HepG2 (cell line): ENCODE measurements around the gene VARS1. TPM values are rescaled to one million over a fixed set of nuclear protein-coding genes. Genes with fewer than 3 reads are reported as not detected.

ENCODE experiments used
- CCAR2 ChIP-seq: fragments of 200-400 bp; formaldehyde crosslinking; optimal IDR thresholded peaks from 2 replicates; pipeline ENCODE3; 2018; ENCODE audit warnings: low read depth, mild to moderate bottlenecking, low read length, moderate library complexity
- ERF ChIP-seq: IDR thresholded peaks from 2 replicates; pipeline ENCODE4 v1.6.1; 2018; ENCODE audit warnings: missing biosample characterization, missing genetic modification reagents
- RAD51 ChIP-seq: fragments of 450-650 bp; IDR thresholded peaks from 2 replicates; pipeline ENCODE4 v1.6.1; 2016; ENCODE audit warnings: borderline replicate concordance
- RELA ChIP-seq: sonication (generic); formaldehyde crosslinking; IDR thresholded peaks from 2 replicates; pipeline ENCODE4 v1.4.0; 2020; ENCODE audit warnings: missing genetic modification reagents
- RERE ChIP-seq: IDR thresholded peaks from 2 replicates; pipeline ENCODE4 v1.6.1; 2016; ENCODE audit warnings: low read depth, missing genetic modification reagents, missing compliant biosample characterization
- RFX5 ChIP-seq: IDR thresholded peaks from 2 replicates; pipeline ENCODE4 v1.6.1; 2011; ENCODE audit warnings: low read depth, low read length, improper control_type of control experiment
- RFXAP ChIP-seq: sonication (generic); formaldehyde crosslinking; IDR thresholded peaks from 2 replicates; pipeline ENCODE4 v1.4.0; 2020; ENCODE audit warnings: missing genetic modification reagents, borderline replicate concordance
- ZNF138 ChIP-seq: sonication (generic); formaldehyde crosslinking; IDR thresholded peaks from 2 replicates; pipeline ENCODE4 v1.5.0; 2020; ENCODE audit warnings: mild to moderate bottlenecking, low read depth, missing genetic modification reagents
- ZNF232 ChIP-seq: sonication (generic); formaldehyde crosslinking; IDR thresholded peaks from 2 replicates; pipeline ENCODE4 v1.4.0; 2020; ENCODE audit warnings: missing genetic modification reagents, borderline replicate concordance
- ZNF3 ChIP-seq: IDR thresholded peaks from 2 replicates; pipeline ENCODE4 v1.7.0; 2017; ENCODE audit warnings: inconsistent platforms
- ZNF431 ChIP-seq: sonication (generic); formaldehyde crosslinking; IDR thresholded peaks from 2 replicates; pipeline ENCODE4 v1.9.0; 2022; ENCODE audit warnings: missing genetic modification reagents, low read depth, mild to moderate bottlenecking, borderline replicate concordance
- ZNF703 ChIP-seq: sonication (generic); formaldehyde crosslinking; IDR thresholded peaks from 2 replicates; pipeline ENCODE4 v1.5.1; 2020; ENCODE audit warnings: missing genetic modification reagents, mild to moderate bottlenecking, moderate library complexity, borderline replicate concordance
- ZNF878 ChIP-seq: sonication (generic); formaldehyde crosslinking; IDR thresholded peaks from 2 replicates; pipeline ENCODE4 v1.8.1; 2023; ENCODE audit warnings: mild to moderate bottlenecking, missing genetic modification reagents, moderate library complexity
- polyA plus RNA-seq, 8 experiments: library from polyadenylated mRNA; depleted of rRNA in 3 of 8; stranded (reverse) in 7 of 8; unstranded in 1 of 8; fragments of >200 nt; fragmentation: Illumina TruSeq in 4 of 8; extraction: Trizol in 4 of 8; gene quantifications; 2 replicates each; pipeline versions ENCODE4 v1.2.1 to v1.2.3, GENCODE V29; 2011 to 2016; ENCODE audit warnings: low read depth in 4 of 8, missing spikeins in 1 of 8, mixed read lengths in 1 of 8; ENCODE audit not compliant: insufficient read depth in 1 of 8
- total RNA-seq, 5 experiments: library from RNA; depleted of rRNA; stranded (reverse); fragments of >200 nt; fragmentation: Illumina TruSeq; extraction: Trizol; gene quantifications; 2 replicates each; pipeline ENCODE4 v1.2.3, GENCODE V29; 2016; ENCODE audit warnings: low read depth in 1 of 5
- TF ChIP-seq, protein P1 (sequence below): sonication (generic); formaldehyde crosslinking; IDR thresholded peaks from 2 replicates; pipeline ENCODE4 v1.5.0; 2020; ENCODE audit warnings: missing genetic modification reagents
- TF ChIP-seq, protein P2 (sequence below): sonication (generic); formaldehyde crosslinking; IDR thresholded peaks from 2 replicates; pipeline ENCODE4 v1.4.0; 2020; ENCODE audit warnings: missing genetic modification reagents, borderline replicate concordance

The VARS1 gene
- total and polyA plus RNA-seq, 2 of the 13 experiments (the other 11 are each of a cell fraction or from before 2014, with no cell fraction given), result 14.7 to 56.1 TPM

DNA sequence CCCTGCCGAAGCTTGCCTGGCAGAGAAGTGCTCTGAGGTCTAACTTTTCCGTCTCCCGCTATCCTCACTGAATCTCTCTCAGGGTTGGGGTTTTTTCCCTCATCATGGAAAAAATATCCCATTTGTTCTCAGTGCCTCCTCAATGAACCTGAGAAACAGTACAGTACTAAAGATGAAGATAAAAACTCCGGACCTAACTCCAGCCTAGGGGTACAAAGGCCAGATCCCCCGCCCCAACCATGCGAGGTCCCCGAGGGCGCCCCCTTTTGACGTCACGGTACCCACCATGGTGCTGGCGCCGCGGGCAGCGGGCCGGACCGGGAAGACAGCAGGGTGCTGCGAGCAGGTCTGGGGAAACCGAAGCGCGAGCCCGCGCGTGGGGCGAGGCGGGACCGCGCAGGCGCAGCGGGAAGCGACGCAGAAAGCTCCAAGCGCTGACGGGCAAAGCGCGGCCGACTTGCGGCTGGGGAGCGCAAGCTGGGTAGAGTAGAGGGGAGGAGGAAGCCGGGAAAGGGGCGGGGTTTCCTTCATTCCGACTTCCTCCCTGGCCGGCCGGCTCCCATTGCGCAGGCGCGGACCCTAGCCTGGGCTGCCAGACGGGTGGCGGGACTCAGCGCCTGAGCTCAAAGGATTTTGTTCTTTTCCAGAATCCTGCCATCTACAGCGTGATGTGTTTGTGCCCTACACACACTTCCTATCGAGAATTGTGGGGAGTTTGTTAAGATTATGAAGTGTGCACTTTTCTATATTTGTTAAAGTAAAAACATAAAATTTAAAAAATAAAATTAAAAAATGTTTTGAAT is 11.1 kb upstream of the VARS1 start, which contains the start of gene LSM2 (continued):
- TF ChIP-seq RAD51 (no peak), CCAR2 (no peak), RFX5 (0 out of 2 replicates have a peak, but pooled peaks have one; percentile 6), ZNF703 (CRISPR knock-in tag) (no peak), ZNF138 (CRISPR knock-in tag) (no peak), RELA (peak; percentile 86; the same call in 1 of the 2 replicates), ZNF232 (peak; percentile 94), ERF (CRISPR knock-in tag) (peak; percentile 89), RFXAP (peak; percentile 84), ZNF878 (CRISPR knock-in tag) (0 out of 2 replicates have a peak, but pooled peaks have one; percentile 68), ZNF3 (CRISPR knock-in tag) (no peak), RERE (CRISPR knock-in tag) (peak; percentile 17; the same call in 1 of the 2 replicates), ZNF431 (CRISPR knock-in tag) (no peak; the same call in 1 of the 2 replicates)
- TF ChIP-seq, protein P1, sequence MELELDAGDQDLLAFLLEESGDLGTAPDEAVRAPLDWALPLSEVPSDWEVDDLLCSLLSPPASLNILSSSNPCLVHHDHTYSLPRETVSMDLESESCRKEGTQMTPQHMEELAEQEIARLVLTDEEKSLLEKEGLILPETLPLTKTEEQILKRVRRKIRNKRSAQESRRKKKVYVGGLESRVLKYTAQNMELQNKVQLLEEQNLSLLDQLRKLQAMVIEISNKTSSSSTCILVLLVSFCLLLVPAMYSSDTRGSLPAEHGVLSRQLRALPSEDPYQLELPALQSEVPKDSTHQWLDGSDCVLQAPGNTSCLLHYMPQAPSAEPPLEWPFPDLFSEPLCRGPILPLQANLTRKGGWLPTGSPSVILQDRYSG (CRISPR knock-in tag), result peak; percentile 94
- TF ChIP-seq, protein P2, sequence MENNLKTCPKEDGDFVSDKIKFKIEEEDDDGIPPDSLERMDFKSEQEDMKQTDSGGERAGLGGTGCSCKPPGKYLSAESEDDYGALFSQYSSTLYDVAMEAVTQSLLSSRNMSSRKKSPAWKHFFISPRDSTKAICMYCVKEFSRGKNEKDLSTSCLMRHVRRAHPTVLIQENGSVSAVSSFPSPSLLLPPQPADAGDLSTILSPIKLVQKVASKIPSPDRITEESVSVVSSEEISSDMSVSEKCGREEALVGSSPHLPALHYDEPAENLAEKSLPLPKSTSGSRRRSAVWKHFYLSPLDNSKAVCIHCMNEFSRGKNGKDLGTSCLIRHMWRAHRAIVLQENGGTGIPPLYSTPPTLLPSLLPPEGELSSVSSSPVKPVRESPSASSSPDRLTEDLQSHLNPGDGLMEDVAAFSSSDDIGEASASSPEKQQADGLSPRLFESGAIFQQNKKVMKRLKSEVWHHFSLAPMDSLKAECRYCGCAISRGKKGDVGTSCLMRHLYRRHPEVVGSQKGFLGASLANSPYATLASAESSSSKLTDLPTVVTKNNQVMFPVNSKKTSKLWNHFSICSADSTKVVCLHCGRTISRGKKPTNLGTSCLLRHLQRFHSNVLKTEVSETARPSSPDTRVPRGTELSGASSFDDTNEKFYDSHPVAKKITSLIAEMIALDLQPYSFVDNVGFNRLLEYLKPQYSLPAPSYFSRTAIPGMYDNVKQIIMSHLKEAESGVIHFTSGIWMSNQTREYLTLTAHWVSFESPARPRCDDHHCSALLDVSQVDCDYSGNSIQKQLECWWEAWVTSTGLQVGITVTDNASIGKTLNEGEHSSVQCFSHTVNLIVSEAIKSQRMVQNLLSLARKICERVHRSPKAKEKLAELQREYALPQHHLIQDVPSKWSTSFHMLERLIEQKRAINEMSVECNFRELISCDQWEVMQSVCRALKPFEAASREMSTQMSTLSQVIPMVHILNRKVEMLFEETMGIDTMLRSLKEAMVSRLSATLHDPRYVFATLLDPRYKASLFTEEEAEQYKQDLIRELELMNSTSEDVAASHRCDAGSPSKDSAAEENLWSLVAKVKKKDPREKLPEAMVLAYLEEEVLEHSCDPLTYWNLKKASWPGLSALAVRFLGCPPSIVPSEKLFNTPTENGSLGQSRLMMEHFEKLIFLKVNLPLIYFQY (CRISPR knock-in tag), result peak; percentile 99
